ENCODE data around the gene CEACAM16.

DNA sequence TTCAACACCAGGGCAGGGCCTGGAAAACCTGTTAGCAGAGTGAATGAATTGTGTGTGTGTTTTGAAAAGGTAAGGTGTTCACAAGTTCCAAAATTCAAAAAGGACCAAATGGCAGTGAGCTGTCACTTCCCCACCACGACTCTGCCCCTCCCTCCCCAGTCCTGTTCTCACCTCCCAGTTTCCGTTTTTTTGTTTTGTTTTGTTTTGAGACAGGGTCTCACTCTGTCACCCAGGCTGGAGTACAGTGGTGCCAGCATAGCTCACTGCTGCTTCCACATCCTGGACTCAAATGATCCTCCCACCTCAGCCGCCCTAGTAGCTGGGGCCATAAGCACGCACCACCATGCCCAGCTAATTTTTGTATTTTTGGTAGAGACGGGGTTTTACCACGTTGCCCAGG lies 29.2 kb downstream of the CEACAM16 start:
- TF ChIP-seq POLR2AphosphoS5 (IDR thresholded peaks at IDR 0.05; ENCODE audit: low read depth, low read length) (no peak), TAF1 (IDR thresholded peaks at IDR 0.05; ENCODE audit: borderline replicate concordance, insufficient read depth, low read length) (no peak), SIN3A (IDR thresholded peaks at IDR 0.05; ENCODE audit: borderline replicate concordance, insufficient read depth, low read length) (no peak)

Measured in PFSK-1 (cell line).